ENCODE measurements around the gene HS3ST6.

- no peak for TF ChIP-seq ZNF384 (IDR thresholded peaks at IDR 0.05; ENCODE audit: low read depth, low read length)
- no peak for TF ChIP-seq NCOA1 (IDR thresholded peaks at IDR 0.05; ENCODE audit: low read depth)
- no peak for TF ChIP-seq FOXK2 (conservative IDR thresholded peaks at IDR 0.05 in 1 of 2, IDR thresholded peaks at IDR 0.05 in 1 of 2; ENCODE audit: low read depth in 2 of 2)
These were observed 14.1 kb upstream of the HS3ST6 start for GRCh38 chr16:1932050-1933028.
